K562 (cell line): ENCODE measurements around the gene MRPS31. TPM values are rescaled to one million over a fixed set of nuclear protein-coding genes. Genes with fewer than 3 reads are reported as not detected.

ENCODE experiments used
- ATAC-seq: fragments of 200-7000 bp; cut with Tn5 transposase; 3 replicates; pipeline ENCODE4 v1.9.1; 2020; ENCODE audit warnings: moderate library complexity
- BruUV-seq: library from RNA; stranded (reverse); fragments of 400-500 nt; replicated peaks from 2 replicates; lab custom pipeline; 2021; lab: Mats Ljungman, UMichigan
- CTCF ChIA-PET: fragments of 300-600 bp; formaldehyde crosslinking; extraction: SDS; loops from one replicate; lab custom pipeline; 2021; ENCODE audit warnings: low intra/inter-chr PET ratio; lab: Yijun Ruan, JAX
- POLR2A ChIA-PET: fragments of 300-600, 350-650 bp; sonication (Branson Sonifier 250); formaldehyde crosslinking; extraction: SDS; loops from one replicate; lab custom pipeline; 2021; ENCODE audit warnings: antibody characterized with exemption, inconsistent platforms; lab: Yijun Ruan, JAX
- DNase-seq, 4 experiments: peaks; one replicate each; pipeline versions ENCODE4 v3.0.0 to v3.0.0-alpha.2; 2011 to 2018; ENCODE audit warnings: low spot score in 3 of 4, mixed read lengths in 3 of 4; ENCODE audit errors: extremely low read depth in 1 of 4
- FAIRE-seq: peaks from 2 replicates; lab custom pipeline; 2011; peaks lifted over from hg19 to GRCh38; lab: Jason Lieb, UNC
- H2AFZ ChIP-seq: 2 replicates; pipeline ENCODE4 v1.6.0; 2011; ENCODE audit warnings: low read depth, low read length, control low read depth, inconsistent platforms
- H3K27ac ChIP-seq: fragments of 200-600 bp; 3 replicates; pipeline ENCODE4 v1.8.0; 2011; ENCODE audit warnings: low read depth, mild to moderate bottlenecking, control low read depth, inconsistent platforms, low read length, moderate library complexity, mixed read lengths; ENCODE audit errors: extremely low read depth
- H3K27me3 ChIP-seq, 2 experiments: fragments of 300-600 bp in 1 of 2; 2 replicates in 1 of 2; 3 replicates in 1 of 2; pipeline versions ENCODE4 v1.6.0 to v1.8.0; 2011; ENCODE audit warnings: inconsistent platforms in 2 of 2, low read length in 2 of 2, mild to moderate bottlenecking in 1 of 2, mixed read lengths in 1 of 2, moderate library complexity in 1 of 2; ENCODE audit not compliant: control insufficient read depth in 2 of 2, insufficient read depth in 2 of 2
- H3K36me3 ChIP-seq: fragments of 300-600 bp; 3 replicates; pipeline ENCODE4 v1.8.0; 2011; ENCODE audit warnings: mild to moderate bottlenecking, low read length, inconsistent platforms; ENCODE audit not compliant: control insufficient read depth, insufficient read depth
- H3K4me1 ChIP-seq, 2 experiments: fragments of 200-600 bp in 1 of 2; replicated peaks in 1 of 2; 2 replicates in 1 of 2; 3 replicates in 1 of 2; pipeline versions ENCODE4 v1.5.1 to v1.8.0; 2011; ENCODE audit warnings: inconsistent platforms in 2 of 2, low read length in 2 of 2, mild to moderate bottlenecking in 1 of 2, mixed read lengths in 1 of 2, moderate library complexity in 1 of 2; ENCODE audit not compliant: control insufficient read depth in 2 of 2, insufficient read depth in 2 of 2
- H3K4me2 ChIP-seq: 2 replicates; pipeline ENCODE4 v1.6.1; 2011; ENCODE audit warnings: low read length, control low read depth, inconsistent platforms, mixed read lengths; ENCODE audit not compliant: insufficient read depth
- H3K4me3 ChIP-seq: fragments of 200-600 bp; sonication (generic), shearing (Covaris generic); 2 replicates; pipeline ENCODE4 v1.5.1; 2016; ENCODE audit warnings: control low read depth, inconsistent platforms
- H3K79me2 ChIP-seq: fragments of 200-600 bp; 3 replicates; pipeline ENCODE4 v1.8.0; 2011; ENCODE audit warnings: low read length, inconsistent platforms; ENCODE audit not compliant: control insufficient read depth, insufficient read depth
- H3K9ac ChIP-seq, 2 experiments: 2 replicates each; pipeline versions ENCODE4 v1.6.0 to v1.6.1; 2011; ENCODE audit warnings: low read depth in 2 of 2, low read length in 2 of 2, control low read depth in 1 of 2, inconsistent platforms in 1 of 2, mild to moderate bottlenecking in 1 of 2, mixed read lengths in 1 of 2; ENCODE audit not compliant: insufficient read depth in 1 of 2
- H3K9me1 ChIP-seq: one replicate; pipeline ENCODE4 v1.6.0; 2011; ENCODE audit warnings: inconsistent platforms, mild to moderate bottlenecking, low read length, moderate library complexity; ENCODE audit not compliant: control insufficient read depth, insufficient read depth
- H3K9me3 ChIP-seq: replicated peaks from 2 replicates; pipeline ENCODE4 v1.5.1; 2011; ENCODE audit warnings: low read depth, low read length, inconsistent platforms; ENCODE audit not compliant: control insufficient read depth, insufficient read depth
- H4K20me1 ChIP-seq: replicated peaks from 2 replicates; pipeline ENCODE4 v1.6.1; 2011; ENCODE audit warnings: low read length, inconsistent platforms, mixed read lengths; ENCODE audit not compliant: control insufficient read depth, insufficient read depth
- BRF1 ChIP-seq: IDR thresholded peaks from 3 replicates; pipeline ENCODE4 v1.6.1; 2011; ENCODE audit warnings: borderline replicate concordance, mild to moderate bottlenecking; ENCODE audit not compliant: insufficient read length; ENCODE audit errors: extremely low read depth
- CHAMP1 ChIP-seq: fragments of 450-650 bp; IDR thresholded peaks from 2 replicates; pipeline ENCODE4 v1.6.1; 2016; ENCODE audit warnings: mild to moderate bottlenecking
- DMBX1 ChIP-seq: fragments of 250-450 bp; sonication (Bioruptor Pico); IDR thresholded peaks from 2 replicates; pipeline ENCODE4 v1.8.0; 2022; ENCODE audit warnings: inconsistent platforms, mild to moderate bottlenecking, moderate library complexity, borderline replicate concordance
- GATAD2B ChIP-seq: fragments of 450-650 bp; IDR thresholded peaks from 2 replicates; pipeline ENCODE4 v1.6.1; 2017; ENCODE audit warnings: mild to moderate bottlenecking, borderline replicate concordance
- MBD1 ChIP-seq: fragments of 250-450 bp; sonication (Bioruptor Pico); IDR thresholded peaks from 2 replicates; pipeline ENCODE4 v1.8.0; 2022; ENCODE audit warnings: inconsistent platforms
- NCOA4 ChIP-seq: fragments of 450-650 bp; IDR thresholded peaks from 2 replicates; pipeline ENCODE4 v1.6.1; 2018; ENCODE audit warnings: mild to moderate bottlenecking; ENCODE audit not compliant: partially characterized antibody
- NFATC3 ChIP-seq: fragments of 450-650 bp; IDR thresholded peaks from 2 replicates; pipeline ENCODE4 v1.6.1; 2017; ENCODE audit warnings: mild to moderate bottlenecking
- RAD21 ChIP-seq, 2 experiments: fragments of 250-450 bp in 1 of 2; fragments of 450-650 bp in 1 of 2; sonication (Bioruptor Pico) in 1 of 2; formaldehyde crosslinking in 1 of 2; IDR thresholded peaks in 1 of 2; conservative IDR thresholded peaks in 1 of 2; 2 replicates each; pipeline versions ENCODE4 v1.4.0 to v1.8.0; 2020 to 2022; ENCODE audit warnings: mild to moderate bottlenecking in 2 of 2, moderate library complexity in 1 of 2
- SAFB2 ChIP-seq: fragments of 200-400 bp; formaldehyde crosslinking; IDR thresholded peaks from 2 replicates; pipeline ENCODE4 v1.6.1; 2018; ENCODE audit warnings: borderline replicate concordance, low read length, low read depth, moderate library complexity; ENCODE audit not compliant: severe bottlenecking
- TEAD4 ChIP-seq, 2 experiments: sonication (generic) in 1 of 2; formaldehyde crosslinking in 1 of 2; IDR thresholded peaks; 2 replicates each; pipeline versions ENCODE4 v1.6.1 to v1.8.0; 2012 to 2022; ENCODE audit warnings: borderline replicate concordance in 1 of 2, inconsistent platforms in 1 of 2, low read length in 1 of 2, mild to moderate bottlenecking in 1 of 2, missing genetic modification reagents in 1 of 2
- ZNF436 ChIP-seq: fragments of 250-450, 450-650 bp; sonication (Bioruptor Pico); formaldehyde crosslinking; IDR thresholded peaks from 2 replicates; pipeline ENCODE4 v1.7.0; 2020; ENCODE audit warnings: mild to moderate bottlenecking
- ZNF639 ChIP-seq, 2 experiments: fragments of 200-800 bp in 1 of 2; sonication (Bioruptor generic) in 1 of 2; sonication (generic) in 1 of 2; formaldehyde crosslinking in 1 of 2; IDR thresholded peaks in 1 of 2; conservative IDR thresholded peaks in 1 of 2; 2 replicates each; pipeline versions ENCODE4 v1.5.0 to v1.6.1; 2016 to 2020; ENCODE audit warnings: missing compliant biosample characterization in 1 of 2, missing genetic modification characterization in 1 of 2, missing genetic modification reagents in 1 of 2
- WGBS: fragments of 100-300 bp; shearing (Covaris generic); methylation state at CpG from one replicate; pipeline ENCODE4 v1.1.6; 2016; ENCODE audit warnings: low coverage, mixed read lengths; ENCODE audit not compliant: insufficient coverage; ENCODE audit errors: missing lambda C conversion rate; 5-methylcytosine and 5-hydroxymethylcytosine counted together
- in situ Hi-C: fragments of 300-500 bp; cut with MboI; formaldehyde crosslinking; loops from 4 replicates; pipeline ENCODE4 v1.15.0; 2018; ENCODE audit warnings: inconsistent platforms, mixed read lengths
- intact Hi-C: fragments of 100-400 bp; cut with micrococcal nuclease; formaldehyde crosslinking; loops from 2 replicates; pipeline ENCODE4 v1.14.2; 2022
- polyA plus RNA-seq, 8 experiments: library from polyadenylated mRNA; depleted of rRNA in 4 of 8; stranded (reverse) in 5 of 8; unstranded in 3 of 8; fragments of >200 nt; fragmentation: Nextera tagmentation in 2 of 8; fragmentation: Illumina TruSeq in 1 of 8; extraction: Ambion mirVana in 2 of 8; extraction: Trizol in 1 of 8; gene quantifications; 2 replicates each; pipeline versions ENCODE4 v1.2.1 to v1.2.3, GENCODE V29; 2011 to 2014; ENCODE audit warnings: inconsistent platforms in 1 of 8, missing spikeins in 1 of 8
- total RNA-seq, 7 experiments: library from RNA; depleted of rRNA in 6 of 7; stranded (reverse); fragments of >200 nt in 6 of 7; fragmentation: Illumina TruSeq in 2 of 7; extraction: Trizol in 2 of 7; gene quantifications; 2 replicates each; pipeline versions ENCODE4 v1.2.1 to v1.2.3, GENCODE V29; 2011 to 2021; ENCODE audit warnings: low replicate concordance in 1 of 7

The MRPS31 gene
- total and polyA plus RNA-seq, 9 of the 15 experiments (the other 6 are each of a cell fraction or from before 2014, with no cell fraction given) = 20.3 to 57.8 (median 37.1) TPM

GRCh38 chr13:40813667-40814454 is 42.9 kb upstream of the MRPS31 start:
- intact Hi-C loops = no loop called here
- H3K9me3 ChIP-seq = 0 out of 2 replicates have a peak, but pooled peaks cover 2% of the 10 kb centered on the region
- 31% methylated on average over 4 of the region's 7 CpGs for WGBS
- H3K9me1 ChIP-seq = no peaks in the 10 kb centered on the region
- no TSS peak for BruUV-seq
- H3K4me3 ChIP-seq = no peak overlapping the region
- peaks cover 12% of the 10 kb centered on the region; the same call in 2 of the 3 replicates for H3K36me3 ChIP-seq
- ATAC-seq = peak; percentile 85
- in situ Hi-C loops = no loop called here
- no peaks in the 10 kb centered on the region for H3K27me3 ChIP-seq
- POLR2A ChIA-PET = interaction anchor here (0.6 kb wide), 2 partner anchors 9 to 245 kb away, joined by 3 read pairs; no protein-coding TSS in a partner anchor
- CTCF ChIA-PET = no interaction called here
- H3K4me2 ChIP-seq = no peak overlapping the region
- peak in 2 of 4 experiments; percentile 12 to 26 for DNase-seq
- no peak overlapping the region for H3K27ac ChIP-seq
- H2AFZ ChIP-seq = no peak overlapping the region
- FAIRE-seq = peak; percentile 86
- H4K20me1 ChIP-seq = no peaks in the 10 kb centered on the region
- no peaks in the 10 kb centered on the region for H3K79me2 ChIP-seq
- no peak overlapping the region for H3K9ac ChIP-seq
- no peaks in the 10 kb centered on the region for H3K4me1 ChIP-seq
- TF ChIP-seq SAFB2 (no peak), RAD21 (CRISPR knock-in tag; conservative IDR thresholded peaks at IDR 0.05 in 1 of 2, IDR thresholded peaks at IDR 0.05 in 1 of 2) (peak in 1 of 2 experiments; percentile 42; a peak in 2 of 4 replicates), NFATC3 (no peak), ZNF436 (CRISPR knock-in tag) (no peak), GATAD2B (no peak), DMBX1 (CRISPR knock-in tag) (no peak), TEAD4 (IDR thresholded peaks at IDR 0.05; ENCODE audit: low read length) (no peak), TEAD4 (CRISPR knock-in tag; IDR thresholded peaks at IDR 0.05; ENCODE audit: borderline replicate concordance) (no peak), CHAMP1 (no peak), MBD1 (no peak), BRF1 (no peak), NCOA4 (no peak), ZNF639 (CRISPR knock-in tag; conservative IDR thresholded peaks at IDR 0.05 in 1 of 2, IDR thresholded peaks at IDR 0.05 in 1 of 2) (no peak)
